Measurements from ENCODE around the gene KIF17. TPM values are rescaled to one million over a fixed set of nuclear protein-coding genes. Genes with fewer than 3 reads are reported as not detected.

KIF17 gene
- total and polyA plus RNA-seq, 2 of the 8 experiments (the other 6 are each of a cell fraction or from before 2014, with no cell fraction given), result 6.9 to 10.4 TPM

DNA sequence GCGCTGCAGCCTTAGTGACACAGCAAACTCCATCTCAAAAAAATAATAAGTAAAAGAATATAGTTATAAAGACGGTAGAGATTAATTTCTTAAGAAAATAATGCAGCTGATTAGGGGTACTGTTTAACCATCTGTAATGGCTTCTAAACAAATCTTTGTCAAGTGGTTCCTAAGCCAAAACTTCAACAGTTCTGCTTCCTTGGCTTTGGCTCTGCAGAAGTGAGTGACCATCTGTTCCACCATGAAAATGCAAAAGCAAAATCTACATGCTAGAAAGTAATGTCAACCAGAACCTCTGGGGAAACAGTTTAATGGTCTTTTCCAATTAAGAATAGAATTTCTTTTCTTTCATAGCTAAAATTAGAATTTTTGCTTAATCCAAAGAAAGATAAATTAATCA lies 23.0 kb upstream of the KIF17 start:
- POLR2A ChIA-PET (ENCODE audit: partially characterized antibody), result no interaction called here

More for the DNA sequence above, 23.0 kb upstream of the KIF17 start:
- no peak overlapping the region for H4K5ac ChIP-seq (ENCODE audit: insufficient read length, low read depth, low read length)
- H3K4ac ChIP-seq (replicated peaks; ENCODE audit: insufficient read length, low read depth, low read length), result no peak overlapping the region
- H2BK12ac ChIP-seq (ENCODE audit: low read depth, low read length), result no peak overlapping the region
- H3K36me3 ChIP-seq (ENCODE audit: control insufficient read depth in 2 of 4, insufficient read depth in 4 of 4, low read length in 3 of 4), result peaks cover 19 to 47% (median 28%) of the 10 kb centered on the region in 4 experiments
- H4K91ac ChIP-seq (replicated peaks; ENCODE audit: insufficient read length, low read length), result no peak overlapping the region
- H3K14ac ChIP-seq (ENCODE audit: insufficient read length), result no peak overlapping the region
- no peak overlapping the region for H4K8ac ChIP-seq (ENCODE audit: extremely low read depth, insufficient read depth, low read length)
- no peak overlapping the region for H2BK20ac ChIP-seq (ENCODE audit: low read length)
- no peak overlapping the region for H3K18ac ChIP-seq (ENCODE audit: extremely low read depth, low read length)
- H2BK15ac ChIP-seq (ENCODE audit: low read length), result no peak overlapping the region
- 94% methylated on average over 2 of the region's 2 CpGs; no CpG with 5 or more reads in 1 of the 2 experiments for WGBS, 2 experiments (ENCODE audit: extremely low coverage in 1 of 2, insufficient coverage in 1 of 2, insufficient read length in 1 of 2, insufficient replicate concordance in 2 of 2, low coverage in 1 of 2, low lambda C conversion rate in 2 of 2, missing lambda C conversion rate in 1 of 2)
- no peak overlapping the region for H3K9ac ChIP-seq (replicated peaks in 1 of 4; ENCODE audit: extremely low read depth in 1 of 4, low read depth in 3 of 4, low read length in 3 of 4)
- no peaks in the 10 kb centered on the region for H3K4me1 ChIP-seq (replicated peaks in 1 of 4; ENCODE audit: control insufficient read depth in 3 of 4, insufficient read depth in 4 of 4, low read length in 3 of 4)
- H2BK120ac ChIP-seq (replicated peaks; ENCODE audit: low read depth, low read length), result no peak overlapping the region
- no peak for TF ChIP-seq POLR2AphosphoS5 (IDR thresholded peaks at IDR 0.05; ENCODE audit: low read depth, low read length)
- no peak for TF ChIP-seq NANOG (IDR thresholded peaks at IDR 0.05; ENCODE audit: insufficient read depth, low read depth, low read length, poor library complexity, severe bottlenecking)
- no peak for TF ChIP-seq RFX5 (IDR thresholded peaks at IDR 0.05; ENCODE audit: borderline replicate concordance, low read depth, low read length)
- TF ChIP-seq ZNF274 (IDR thresholded peaks at IDR 0.05; ENCODE audit: borderline replicate concordance, extremely low read depth, low read length), result no peak
- no peak for TF ChIP-seq HDAC6 (IDR thresholded peaks at IDR 0.05; ENCODE audit: low read depth, low read length)
- TF ChIP-seq, protein P1, sequence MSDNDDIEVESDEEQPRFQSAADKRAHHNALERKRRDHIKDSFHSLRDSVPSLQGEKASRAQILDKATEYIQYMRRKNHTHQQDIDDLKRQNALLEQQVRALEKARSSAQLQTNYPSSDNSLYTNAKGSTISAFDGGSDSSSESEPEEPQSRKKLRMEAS (IDR thresholded peaks at IDR 0.05), result no peak
- TF ChIP-seq SRF (IDR thresholded peaks at IDR 0.05; ENCODE audit: low read depth, low read length), result no peak
- TF ChIP-seq SIRT6 (IDR thresholded peaks at IDR 0.05; ENCODE audit: low read length), result no peak
- TF ChIP-seq BRCA1 (IDR thresholded peaks at IDR 0.05; ENCODE audit: low read depth, low read length), result no peak
- TF ChIP-seq SIN3A (conservative IDR thresholded peaks at IDR 0.05 in 1 of 2, IDR thresholded peaks at IDR 0.05 in 1 of 2; ENCODE audit: low read depth in 1 of 2, low read length in 2 of 2), result no peak
- no peak for TF ChIP-seq RAD21 (IDR thresholded peaks at IDR 0.05 in 1 of 2, conservative IDR thresholded peaks at IDR 0.05 in 1 of 2; ENCODE audit: low read depth in 2 of 2, low read length in 2 of 2)
- TF ChIP-seq TBP (IDR thresholded peaks at IDR 0.05; ENCODE audit: low read depth, low read length), result no peak
- H3K79me2 ChIP-seq (ENCODE audit: control insufficient read depth in 1 of 2, insufficient read depth in 2 of 2, low read length in 2 of 2), result no peaks in the 10 kb centered on the region
- H3K23me2 ChIP-seq (ENCODE audit: low read depth, low read length), result no peaks in the 10 kb centered on the region
- no peaks in the 10 kb centered on the region for H3K79me1 ChIP-seq (ENCODE audit: low read depth, low read length)
- H3K56ac ChIP-seq (replicated peaks; ENCODE audit: insufficient read length, low read depth, low read length), result no peak overlapping the region
- H3K4me2 ChIP-seq (ENCODE audit: insufficient read depth in 1 of 2, low read depth in 2 of 2, low read length in 2 of 2), result no peak overlapping the region
- no peak overlapping the region for H2AFZ ChIP-seq (ENCODE audit: low read length)
- DNase-seq (ENCODE audit: low read depth in 1 of 2, low spot score in 2 of 2) (no peak), FAIRE-seq (no peak)
- no peaks in the 10 kb centered on the region for H3K27me3 ChIP-seq (replicated peaks in 1 of 4; ENCODE audit: control insufficient read depth in 3 of 4, extremely low read depth in 1 of 4, insufficient read depth in 3 of 4, low read length in 3 of 4)
- no peak overlapping the region for H3K23ac ChIP-seq (ENCODE audit: insufficient read length)
- CTCF ChIA-PET (ENCODE audit: partially characterized antibody), result interaction anchor here (2.6 kb wide), 1 partner anchor 44 kb away, joined by 8 read pairs; no protein-coding TSS in a partner anchor
- no peak overlapping the region for H3K27ac ChIP-seq (ENCODE audit: low read depth, low read length)
- H3K9me3 ChIP-seq (ENCODE audit: insufficient read depth in 2 of 2, low read depth in 1 of 2, low read length in 1 of 2), result no peaks in the 10 kb centered on the region
- no peak overlapping the region for H2BK5ac ChIP-seq (ENCODE audit: low read depth, low read length)
- no peak overlapping the region for H3K4me3 ChIP-seq (ENCODE audit: extremely low read depth in 1 of 4, insufficient read depth in 2 of 4, low read depth in 3 of 4, low read length in 4 of 4)
- H2AK5ac ChIP-seq (ENCODE audit: low read depth, low read length), result no peak overlapping the region
- H4K20me1 ChIP-seq (replicated peaks in 1 of 2; ENCODE audit: control insufficient read depth in 1 of 2, insufficient read depth in 2 of 2, low read length in 2 of 2), result no peaks in the 10 kb centered on the region
